ENCODE results near the gene WNT10A.

DNA sequence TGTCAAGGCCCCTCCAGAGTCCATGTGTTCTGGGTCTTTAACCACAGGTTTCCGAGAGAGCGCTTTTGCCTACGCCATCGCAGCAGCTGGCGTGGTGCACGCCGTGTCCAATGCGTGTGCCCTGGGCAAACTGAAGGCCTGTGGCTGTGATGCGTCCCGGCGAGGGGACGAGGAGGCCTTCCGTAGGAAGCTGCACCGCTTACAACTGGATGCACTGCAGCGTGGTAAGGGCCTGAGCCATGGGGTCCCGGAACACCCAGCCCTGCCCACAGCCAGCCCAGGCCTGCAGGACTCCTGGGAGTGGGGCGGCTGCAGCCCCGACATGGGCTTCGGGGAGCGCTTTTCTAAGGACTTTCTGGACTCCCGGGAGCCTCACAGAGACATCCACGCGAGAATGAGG, 9.3 kb downstream of the WNT10A start:
- TF ChIP-seq, protein P1, sequence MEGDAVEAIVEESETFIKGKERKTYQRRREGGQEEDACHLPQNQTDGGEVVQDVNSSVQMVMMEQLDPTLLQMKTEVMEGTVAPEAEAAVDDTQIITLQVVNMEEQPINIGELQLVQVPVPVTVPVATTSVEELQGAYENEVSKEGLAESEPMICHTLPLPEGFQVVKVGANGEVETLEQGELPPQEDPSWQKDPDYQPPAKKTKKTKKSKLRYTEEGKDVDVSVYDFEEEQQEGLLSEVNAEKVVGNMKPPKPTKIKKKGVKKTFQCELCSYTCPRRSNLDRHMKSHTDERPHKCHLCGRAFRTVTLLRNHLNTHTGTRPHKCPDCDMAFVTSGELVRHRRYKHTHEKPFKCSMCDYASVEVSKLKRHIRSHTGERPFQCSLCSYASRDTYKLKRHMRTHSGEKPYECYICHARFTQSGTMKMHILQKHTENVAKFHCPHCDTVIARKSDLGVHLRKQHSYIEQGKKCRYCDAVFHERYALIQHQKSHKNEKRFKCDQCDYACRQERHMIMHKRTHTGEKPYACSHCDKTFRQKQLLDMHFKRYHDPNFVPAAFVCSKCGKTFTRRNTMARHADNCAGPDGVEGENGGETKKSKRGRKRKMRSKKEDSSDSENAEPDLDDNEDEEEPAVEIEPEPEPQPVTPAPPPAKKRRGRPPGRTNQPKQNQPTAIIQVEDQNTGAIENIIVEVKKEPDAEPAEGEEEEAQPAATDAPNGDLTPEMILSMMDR (IDR thresholded peaks at IDR 0.05 in 8 of 11, conservative IDR thresholded peaks at IDR 0.05 in 3 of 11) = no peak
- no peak for TF ChIP-seq POLR2A (IDR thresholded peaks at IDR 0.05)
